ENCODE measurements around the gene SIX1.

GRCh38 chr14:60632257-60632656 lies 17.0 kb downstream of the SIX1 start:
- no peak for TF ChIP-seq FOXA1 (IDR thresholded peaks at IDR 0.05)
- TF ChIP-seq PKNOX1 (IDR thresholded peaks at IDR 0.05), result no peak
- TF ChIP-seq SP1 (IDR thresholded peaks at IDR 0.05), result no peak
- no peak for TF ChIP-seq ARNT (IDR thresholded peaks at IDR 0.05)
- TF ChIP-seq L3MBTL2 (conservative IDR thresholded peaks at IDR 0.05), result no peak
- TF ChIP-seq FOXM1 (IDR thresholded peaks at IDR 0.05; ENCODE audit: borderline replicate concordance), result no peak
- no peak for TF ChIP-seq NFRKB (IDR thresholded peaks at IDR 0.05)
